ENCODE results near the gene GPN2. TPM values are rescaled to one million over a fixed set of nuclear protein-coding genes. Genes with fewer than 3 reads are reported as not detected.

Gene GPN2
- total and polyA plus RNA-seq, 2 of the 4 experiments (the other 2 are of a cell fraction): 15.4 to 22.2 TPM

- Histone ChIP-seq H3K14ac (replicated peaks; ENCODE audit: low read depth, low read length) (no peak overlapping the region), H2BK15ac (ENCODE audit: low read depth, low read length) (no peak overlapping the region), H2BK120ac (ENCODE audit: low read depth, low read length) (no peak overlapping the region), H3K56ac (ENCODE audit: extremely low read depth, insufficient read depth, low read length) (no peak overlapping the region), H3K36me3 (ENCODE audit: control insufficient read depth, insufficient read depth, low read length) (peaks cover 24% of the 10 kb centered on the region), H2AK9ac (replicated peaks; ENCODE audit: low read depth, low read length, poor library complexity) (no peak overlapping the region), H3K9me1 (ENCODE audit: insufficient read depth, low read length) (peaks cover 8% of the 10 kb centered on the region; the same call in 1 of the 2 replicates), H3K79me1 (ENCODE audit: low read depth in 1 of 2, low read length in 2 of 2) (peaks cover 12 to 36% of the 10 kb centered on the region in 2 experiments; a peak in 3 of 4 replicates), H3K4me1 (ENCODE audit: control insufficient read depth, insufficient read depth, low read length) (peaks cover 10% of the 10 kb centered on the region), H4K91ac (ENCODE audit: insufficient read depth, low read depth, low read length) (no peak overlapping the region), H2BK5ac (ENCODE audit: low read depth, low read length, poor library complexity, severe bottlenecking) (no peak overlapping the region), H3K4me3 (ENCODE audit: insufficient read depth, low read depth, low read length) (no peak overlapping the region), H3K4me2 (ENCODE audit: low read depth, low read length) (no peak overlapping the region), H2AFZ (replicated peaks; ENCODE audit: low read length, poor library complexity) (no peak overlapping the region), H4K8ac (ENCODE audit: low read depth in 2 of 2, low read length in 2 of 2) (no peak overlapping the region), H3K9ac (ENCODE audit: low read depth, low read length) (no peak overlapping the region), H2AK5ac (ENCODE audit: low read depth, low read length) (no peak overlapping the region), H2BK20ac (ENCODE audit: low read depth, low read length) (no peak overlapping the region), H3K18ac (ENCODE audit: low read depth, low read length) (no peak overlapping the region), H3K27ac (ENCODE audit: insufficient read depth, low read length) (no peak overlapping the region), H3K9me3 (ENCODE audit: control insufficient read depth, insufficient read depth, low read length) (no peaks in the 10 kb centered on the region), H3K23ac (ENCODE audit: low read depth, low read length) (no peak overlapping the region), H3K27me3 (ENCODE audit: control insufficient read depth, insufficient read depth, low read length) (no peaks in the 10 kb centered on the region), H4K5ac (ENCODE audit: low read depth, low read length) (no peak overlapping the region), H4K20me1 (ENCODE audit: insufficient read depth, low read length) (0 out of 2 replicates have a peak, but pooled peaks cover 3% of the 10 kb centered on the region), H3K4ac (ENCODE audit: low read depth, low read length) (no peak overlapping the region)
- no peak for ATAC-seq (ENCODE audit: low read depth)
- ChIA-PET CTCF (no interaction called here), POLR2A (ENCODE audit: unreplicated experiment) (no interaction called here)
- 71% methylated on average over 3 of the region's 13 CpGs; no CpG with 5 or more reads in 1 of the 2 experiments for WGBS, 2 experiments (ENCODE audit: extremely low coverage in 2 of 2, insufficient read length in 1 of 2)
- in situ Hi-C loops (cut with MboI; ENCODE audit: low sequenced_read_pairs) (no loop called here), dilution Hi-C loops (cut with HindIII; ENCODE audit: low sequenced_read_pairs, unreplicated experiment) (no loop called here), intact Hi-C loops (cut with micrococcal nuclease) (no loop called here)
- TF ChIP-seq CEBPB (IDR thresholded peaks at IDR 0.05; ENCODE audit: low read depth, low read length) (peak; percentile 40; the same call in 1 of the 2 replicates), POLR2A (IDR thresholded peaks at IDR 0.05; ENCODE audit: low read depth, low read length) (no peak)
- no TSS peak for BruUV-seq (replicated peaks)
- no peak for DNase-seq
Measured at GRCh38 chr1:26844424-26845196, 45.5 kb downstream of the GPN2 start.

Data from IMR-90 (cell line).